GM12801 (cell line): ENCODE data around the gene LILRB5.

Experiments
- TF ChIP-seq, protein P1 (sequence below): IDR thresholded peaks from one replicate; pipeline ENCODE4 v1.5.1; 2011; ENCODE audit warnings: control low read depth; ENCODE audit not compliant: insufficient read length; ENCODE audit errors: extremely low read depth

The LILRB5 gene

DNA sequence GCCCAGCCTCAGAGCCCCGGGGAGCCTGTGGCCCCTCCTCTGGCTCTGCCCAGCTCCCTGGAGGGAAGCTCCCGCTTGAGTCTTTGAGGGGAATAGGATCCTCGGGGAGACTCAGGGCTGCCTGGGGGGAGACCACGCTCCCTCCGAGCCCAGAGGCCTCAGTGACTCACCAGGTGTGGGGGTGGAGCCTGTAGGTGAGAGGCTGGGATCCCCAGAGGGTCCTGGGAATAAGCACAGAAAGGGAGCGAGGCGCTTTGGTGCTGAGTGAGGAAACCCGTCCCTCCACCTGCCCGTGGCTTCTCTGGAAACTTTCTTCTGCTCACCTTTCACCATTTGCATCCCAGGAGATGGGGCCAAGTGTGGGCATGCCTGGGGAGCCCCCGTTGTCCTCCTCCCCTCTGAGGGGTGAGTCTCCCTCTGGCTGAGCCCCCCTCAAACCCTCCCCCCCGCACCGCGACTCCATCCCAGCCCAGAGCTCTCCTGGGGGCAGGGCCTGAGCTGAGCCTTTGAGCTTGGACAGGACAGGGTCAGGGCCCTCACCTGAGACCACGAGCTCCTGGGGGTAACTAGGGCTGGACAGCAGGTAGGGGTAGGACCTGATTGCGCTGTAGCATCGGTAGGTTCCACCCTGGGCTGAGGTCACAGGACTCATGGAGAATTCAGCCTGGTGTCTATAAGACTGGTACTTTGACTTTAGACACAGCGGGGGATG lies 2.7 kb downstream of the LILRB5 start:
- TF ChIP-seq, protein P1, sequence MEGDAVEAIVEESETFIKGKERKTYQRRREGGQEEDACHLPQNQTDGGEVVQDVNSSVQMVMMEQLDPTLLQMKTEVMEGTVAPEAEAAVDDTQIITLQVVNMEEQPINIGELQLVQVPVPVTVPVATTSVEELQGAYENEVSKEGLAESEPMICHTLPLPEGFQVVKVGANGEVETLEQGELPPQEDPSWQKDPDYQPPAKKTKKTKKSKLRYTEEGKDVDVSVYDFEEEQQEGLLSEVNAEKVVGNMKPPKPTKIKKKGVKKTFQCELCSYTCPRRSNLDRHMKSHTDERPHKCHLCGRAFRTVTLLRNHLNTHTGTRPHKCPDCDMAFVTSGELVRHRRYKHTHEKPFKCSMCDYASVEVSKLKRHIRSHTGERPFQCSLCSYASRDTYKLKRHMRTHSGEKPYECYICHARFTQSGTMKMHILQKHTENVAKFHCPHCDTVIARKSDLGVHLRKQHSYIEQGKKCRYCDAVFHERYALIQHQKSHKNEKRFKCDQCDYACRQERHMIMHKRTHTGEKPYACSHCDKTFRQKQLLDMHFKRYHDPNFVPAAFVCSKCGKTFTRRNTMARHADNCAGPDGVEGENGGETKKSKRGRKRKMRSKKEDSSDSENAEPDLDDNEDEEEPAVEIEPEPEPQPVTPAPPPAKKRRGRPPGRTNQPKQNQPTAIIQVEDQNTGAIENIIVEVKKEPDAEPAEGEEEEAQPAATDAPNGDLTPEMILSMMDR: no peak

GRCh38 chr19:54253331-54254194 lies 3.5 kb downstream of the LILRB5 start:
- TF ChIP-seq, protein P1: no peak

DNA sequence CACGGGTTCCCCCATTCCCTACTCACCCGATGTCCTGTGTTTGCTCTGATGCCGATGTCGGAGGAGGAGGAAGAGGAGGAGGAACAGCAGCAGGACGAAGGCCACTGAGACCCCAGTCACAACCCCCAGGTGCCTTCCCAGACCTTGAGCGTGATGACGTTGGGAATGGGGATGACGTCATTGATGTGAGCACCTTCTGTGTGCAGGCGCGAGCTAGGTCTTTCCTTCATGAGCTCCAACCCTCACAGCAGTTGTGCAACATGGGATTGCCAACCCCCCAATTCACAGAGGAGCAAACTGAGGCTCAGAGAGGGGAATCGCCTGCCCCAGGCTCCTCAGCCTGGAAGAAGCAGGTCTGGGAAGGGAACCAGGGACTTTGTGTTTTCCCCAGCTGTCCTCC lies 4.2 kb downstream of the LILRB5 start:
- TF ChIP-seq, protein P1: no peak

GRCh38 chr19:54252243-54252642 lies 4.8 kb downstream of the LILRB5 start:
- TF ChIP-seq, protein P1: no peak

DNA sequence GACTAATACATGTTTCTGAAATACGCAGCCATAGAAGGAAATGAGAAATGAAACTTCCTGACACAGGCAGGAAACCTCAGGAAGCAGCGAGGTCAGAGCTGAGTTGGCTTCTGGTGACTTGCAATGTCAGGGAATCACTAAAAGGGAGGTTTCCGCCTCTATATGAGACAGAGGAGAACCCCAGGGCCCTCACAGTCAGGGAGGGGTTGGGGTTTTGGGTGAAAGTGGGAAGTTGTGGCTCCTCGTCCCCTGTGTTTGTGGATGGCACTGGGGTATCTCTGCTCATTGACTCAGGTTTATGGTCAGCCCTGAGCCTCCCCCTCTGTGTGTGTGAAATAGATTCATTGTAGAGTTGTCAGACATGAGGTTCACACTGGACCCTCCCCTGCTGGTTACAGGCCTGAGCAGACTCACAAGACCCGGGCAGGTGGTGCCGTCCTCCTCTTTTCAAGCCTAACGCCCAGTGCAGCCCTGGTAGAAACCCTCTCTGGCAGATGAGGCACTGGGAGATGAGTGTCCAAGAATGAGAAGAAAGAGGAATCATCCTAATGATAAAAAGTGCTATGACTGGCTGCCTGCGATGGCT lies 9.0 kb downstream of the LILRB5 start:
- TF ChIP-seq, protein P1: no peak

DNA sequence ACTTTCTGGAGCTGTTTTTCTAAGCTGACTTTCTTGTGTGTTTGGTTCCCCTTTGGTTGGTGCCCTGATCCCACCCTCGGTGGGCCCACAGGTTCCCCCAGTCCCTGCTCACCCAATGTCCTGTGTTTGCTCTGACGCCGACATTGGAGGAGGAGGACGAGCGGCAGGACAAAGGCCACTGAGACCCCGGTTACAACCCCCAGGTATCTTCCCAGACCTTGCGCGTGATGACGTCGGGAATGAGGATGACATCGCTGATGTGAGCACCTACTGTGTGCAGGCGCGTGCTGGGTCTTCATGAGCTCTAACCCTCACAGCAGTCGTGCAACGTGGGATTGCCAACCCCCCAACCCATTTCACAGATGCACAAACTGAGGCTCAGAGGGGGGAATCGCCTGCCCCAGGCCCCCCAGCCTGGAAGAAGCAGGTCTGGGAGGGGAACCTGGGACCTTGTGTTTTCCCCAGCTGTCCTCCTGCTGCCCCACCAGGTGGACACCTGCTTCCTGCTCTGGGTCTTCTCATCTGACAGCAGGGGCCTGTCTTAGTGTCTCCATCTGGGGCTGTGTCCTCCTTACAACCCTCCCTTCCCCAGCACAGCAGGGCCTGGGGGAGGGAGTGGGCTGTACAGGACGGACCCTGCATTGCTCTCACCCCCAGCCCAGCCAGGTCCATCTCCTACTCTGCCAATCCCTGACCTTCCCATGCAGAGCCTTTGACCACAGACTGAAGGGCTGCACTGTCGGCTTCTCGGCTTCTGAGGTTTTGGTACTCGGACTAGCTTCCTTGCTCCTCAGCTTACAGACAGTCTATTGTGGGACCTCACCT lies 9.8 kb downstream of the LILRB5 start:
- TF ChIP-seq, protein P1: no peak
